Fibroblast of lung (primary cell): Measurements from ENCODE around the gene MIGA1.

ENCODE experiments used
- EZH2 ChIP-seq: IDR thresholded peaks from 2 replicates; pipeline ENCODE4 v1.5.1; 2012; ENCODE audit warnings: low read length, control low read depth, mild to moderate bottlenecking; ENCODE audit errors: missing control alignments
- TF ChIP-seq, protein P1 (sequence below), 2 donors: IDR thresholded peaks in 1 of 2; conservative IDR thresholded peaks in 1 of 2; 1 replicate in 1 of 2; 2 replicates in 1 of 2; pipeline ENCODE4 v1.5.1; 2011 to 2012; ENCODE audit warnings: low read length in 2 of 2, control low read depth in 1 of 2, inconsistent platforms in 1 of 2, low read depth in 1 of 2, mild to moderate bottlenecking in 1 of 2

DNA sequence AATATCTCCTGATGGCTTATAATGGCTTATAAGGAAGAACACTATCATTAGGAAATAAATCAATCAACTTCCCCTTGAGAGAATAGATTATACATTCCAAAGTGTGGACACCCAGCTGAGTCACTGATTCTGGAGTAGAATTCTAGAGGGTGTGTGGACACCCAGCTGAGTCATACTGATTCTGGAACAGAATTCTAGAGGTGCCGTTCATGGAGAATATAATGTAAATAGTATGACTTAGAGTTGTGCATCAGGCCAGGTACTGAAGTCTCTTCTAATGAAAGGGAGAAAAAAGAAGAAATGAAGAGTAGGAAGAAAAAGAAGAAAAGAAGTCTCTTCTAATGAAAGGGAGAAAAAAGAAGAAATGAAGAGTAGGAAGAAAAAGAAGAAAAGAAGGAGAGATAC, 17.4 kb upstream of the MIGA1 start:
- TF ChIP-seq, protein P1, sequence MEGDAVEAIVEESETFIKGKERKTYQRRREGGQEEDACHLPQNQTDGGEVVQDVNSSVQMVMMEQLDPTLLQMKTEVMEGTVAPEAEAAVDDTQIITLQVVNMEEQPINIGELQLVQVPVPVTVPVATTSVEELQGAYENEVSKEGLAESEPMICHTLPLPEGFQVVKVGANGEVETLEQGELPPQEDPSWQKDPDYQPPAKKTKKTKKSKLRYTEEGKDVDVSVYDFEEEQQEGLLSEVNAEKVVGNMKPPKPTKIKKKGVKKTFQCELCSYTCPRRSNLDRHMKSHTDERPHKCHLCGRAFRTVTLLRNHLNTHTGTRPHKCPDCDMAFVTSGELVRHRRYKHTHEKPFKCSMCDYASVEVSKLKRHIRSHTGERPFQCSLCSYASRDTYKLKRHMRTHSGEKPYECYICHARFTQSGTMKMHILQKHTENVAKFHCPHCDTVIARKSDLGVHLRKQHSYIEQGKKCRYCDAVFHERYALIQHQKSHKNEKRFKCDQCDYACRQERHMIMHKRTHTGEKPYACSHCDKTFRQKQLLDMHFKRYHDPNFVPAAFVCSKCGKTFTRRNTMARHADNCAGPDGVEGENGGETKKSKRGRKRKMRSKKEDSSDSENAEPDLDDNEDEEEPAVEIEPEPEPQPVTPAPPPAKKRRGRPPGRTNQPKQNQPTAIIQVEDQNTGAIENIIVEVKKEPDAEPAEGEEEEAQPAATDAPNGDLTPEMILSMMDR (conservative IDR thresholded peaks at IDR 0.05 in 1 of 2, IDR thresholded peaks at IDR 0.05 in 1 of 2; ENCODE audit: low read depth in 1 of 2, low read length in 2 of 2), result no peak
- no peak for TF ChIP-seq EZH2
